Endothelial cell of umbilical vein (primary cell): ENCODE measurements around the gene SSB. TPM values are rescaled to one million over a fixed set of nuclear protein-coding genes. Genes with fewer than 3 reads are reported as not detected.

ENCODE experiments used
- BruUV-seq: library from RNA; stranded (reverse); fragments of 400-500 nt; replicated peaks from 2 replicates; lab custom pipeline; 2021; lab: Mats Ljungman, UMichigan
- CTCF ChIA-PET: fragments of 300-600, 350-600 bp; sonication (Branson Sonifier 250); formaldehyde crosslinking; loops from one replicate; lab custom pipeline; 2021; ENCODE audit warnings: antibody characterized with exemption, inconsistent platforms; lab: Charles Lee
- POLR2A ChIA-PET: fragments of 300-600, 350-600 bp; sonication (Branson Sonifier 250); formaldehyde crosslinking; loops from one replicate; lab custom pipeline; 2021; ENCODE audit warnings: antibody characterized with exemption, inconsistent platforms; lab: Charles Lee
- DNase-seq: peaks from one replicate; pipeline ENCODE4 v3.0.0-alpha.2; 2011; ENCODE audit warnings: low read depth, low spot score
- FAIRE-seq: peaks from 2 replicates; lab custom pipeline; 2011; peaks lifted over from hg19 to GRCh38; lab: Jason Lieb, UNC
- H2AFZ ChIP-seq: 2 replicates; pipeline ENCODE4 v1.6.0; 2012; ENCODE audit warnings: low read depth, low read length, control low read depth, inconsistent platforms
- H3K27ac ChIP-seq: 2 replicates; pipeline ENCODE4 v1.5.1; 2011; ENCODE audit warnings: low read depth, mild to moderate bottlenecking, control low read depth, low read length, moderate library complexity; ENCODE audit not compliant: insufficient read depth
- H3K27me3 ChIP-seq, 2 experiments: 2 replicates each; pipeline versions ENCODE4 v1.6.0 to v1.6.1; 2011; ENCODE audit warnings: low read length in 2 of 2, mixed read lengths in 1 of 2; ENCODE audit not compliant: control insufficient read depth in 2 of 2, insufficient read depth in 2 of 2
- H3K36me3 ChIP-seq, 2 experiments: 2 replicates in 1 of 2; 3 replicates in 1 of 2; pipeline ENCODE4 v1.5.1; 2011; ENCODE audit warnings: low read length in 2 of 2, mild to moderate bottlenecking in 1 of 2, moderate library complexity in 1 of 2; ENCODE audit not compliant: control insufficient read depth in 2 of 2, insufficient read depth in 2 of 2; ENCODE audit errors: extremely low read depth in 1 of 2
- H3K4me1 ChIP-seq: 3 replicates; pipeline ENCODE4 v1.5.1; 2011; ENCODE audit warnings: mild to moderate bottlenecking, low read length; ENCODE audit not compliant: control insufficient read depth, insufficient read depth; ENCODE audit errors: extremely low read depth
- H3K4me2 ChIP-seq: 2 replicates; pipeline ENCODE4 v1.6.1; 2011; ENCODE audit warnings: low read length, control low read depth, mixed read lengths; ENCODE audit not compliant: insufficient read depth
- H3K4me3 ChIP-seq, 3 experiments: fragments of 200-600 bp in 1 of 3; sonication (generic), shearing (Covaris generic) in 1 of 3; replicated peaks in 1 of 3; 2 replicates each; pipeline ENCODE4 v1.5.1; 2011 to 2016; ENCODE audit warnings: control low read depth in 3 of 3, low read length in 3 of 3, mild to moderate bottlenecking in 2 of 3, inconsistent platforms in 1 of 3, low read depth in 1 of 3, moderate library complexity in 1 of 3; ENCODE audit not compliant: insufficient read depth in 1 of 3
- H3K79me2 ChIP-seq: 2 replicates; pipeline ENCODE4 v1.6.0; 2012; ENCODE audit warnings: low read length, inconsistent platforms; ENCODE audit not compliant: control insufficient read depth, insufficient read depth
- H3K9ac ChIP-seq: replicated peaks from 2 replicates; pipeline ENCODE3; 2011; ENCODE audit warnings: low read length, control low read depth; ENCODE audit not compliant: insufficient read depth; ENCODE audit errors: extremely low read depth
- H3K9me1 ChIP-seq: replicated peaks from 3 replicates; pipeline ENCODE4 v1.6.0; 2011; ENCODE audit warnings: mild to moderate bottlenecking, low read length; ENCODE audit not compliant: control insufficient read depth, insufficient read depth; ENCODE audit errors: extremely low read depth
- H3K9me3 ChIP-seq: replicated peaks from 2 replicates; pipeline ENCODE4 v1.5.1; 2012; ENCODE audit warnings: low read length, inconsistent platforms; ENCODE audit not compliant: control insufficient read depth, insufficient read depth
- H4K20me1 ChIP-seq: replicated peaks from 2 replicates; pipeline ENCODE3; 2011; ENCODE audit warnings: mild to moderate bottlenecking, low read length; ENCODE audit not compliant: control insufficient read depth, insufficient read depth; ENCODE audit errors: extremely low read depth
- CTCF ChIP-seq, 2 donors: IDR thresholded peaks; 1 replicate in 1 of 2; 2 replicates in 1 of 2; pipeline ENCODE4 v1.5.1; 2011; ENCODE audit warnings: low read length in 2 of 2, mild to moderate bottlenecking in 2 of 2, moderate library complexity in 2 of 2, control low read depth in 1 of 2, inconsistent platforms in 1 of 2, low read depth in 1 of 2; ENCODE audit not compliant: insufficient read depth in 1 of 2; ENCODE audit errors: extremely low read depth in 1 of 2
- EZH2 ChIP-seq: IDR thresholded peaks from 2 replicates; pipeline ENCODE4 v1.6.1; 2012; ENCODE audit warnings: borderline replicate concordance, low read depth, mild to moderate bottlenecking, moderate library complexity, low read length, inconsistent platforms; ENCODE audit not compliant: severe bottlenecking
- FOS ChIP-seq: IDR thresholded peaks from 2 replicates; pipeline ENCODE4 v1.6.1; 2011; ENCODE audit warnings: mild to moderate bottlenecking, low read length, moderate library complexity, borderline replicate concordance; ENCODE audit not compliant: insufficient read depth
- GATA2 ChIP-seq: IDR thresholded peaks from 2 replicates; pipeline ENCODE4 v1.7.0; 2011; ENCODE audit warnings: low read depth, mild to moderate bottlenecking, moderate library complexity, mixed read lengths, low read length; ENCODE audit not compliant: insufficient read length, insufficient read depth
- JUN ChIP-seq: IDR thresholded peaks from 2 replicates; pipeline ENCODE4 v1.6.1; 2011; ENCODE audit warnings: borderline replicate concordance, low read depth; ENCODE audit not compliant: insufficient read length, insufficient read depth
- MAX ChIP-seq: IDR thresholded peaks from 2 replicates; pipeline ENCODE4 v1.6.1; 2011; ENCODE audit not compliant: insufficient read depth, insufficient read length
- MYC ChIP-seq: IDR thresholded peaks from one replicate; pipeline ENCODE4 v1.6.1; 2011; ENCODE audit warnings: mild to moderate bottlenecking, low read depth, low read length
- POLR2A ChIP-seq: IDR thresholded peaks from 2 replicates; pipeline ENCODE4 v1.6.1; 2012; ENCODE audit warnings: low read depth, mild to moderate bottlenecking, control low read depth, low read length
- POLR2AphosphoS5 ChIP-seq: IDR thresholded peaks from 2 replicates; pipeline ENCODE4 v1.6.1; 2012; ENCODE audit warnings: low read depth, mild to moderate bottlenecking, control low read depth, low read length, moderate library complexity; ENCODE audit not compliant: insufficient read depth
- dilution Hi-C: fragments of 300-500 bp; cut with MboI; formaldehyde crosslinking; loops from one replicate; pipeline ENCODE4 v1.15.0; 2019; ENCODE audit warnings: low sequenced_read_pairs; ENCODE audit not compliant: extremely low pct_ligation_motif_present
- intact Hi-C: fragments of 100-400 bp; cut with micrococcal nuclease; formaldehyde crosslinking; loops from one replicate; pipeline ENCODE4 v1.10.0; 2022
- polyA plus RNA-seq, 4 experiments: library from polyadenylated mRNA; depleted of rRNA in 3 of 4; stranded (reverse) in 3 of 4; unstranded in 1 of 4; fragments of >200 nt; gene quantifications; 2 replicates each; pipeline versions ENCODE4 v1.2.1 to v1.2.3, GENCODE V29; 2011 to 2012; ENCODE audit warnings: missing spikeins in 1 of 4
- total RNA-seq: library from RNA; stranded (reverse); gene quantifications from 2 replicates; pipeline ENCODE4 v1.2.3, GENCODE V29; 2021

SSB gene
- total and polyA plus RNA-seq, 2 donors (not counting 3 experiments of a cell fraction or from before 2014, with no cell fraction given): 36.1 to 125 TPM

- H3K27ac ChIP-seq: no peak overlapping the region
- H3K9ac ChIP-seq: no peak overlapping the region
- FAIRE-seq: no peak
- H3K4me2 ChIP-seq: no peak overlapping the region
- no peak for DNase-seq
- ChIA-PET CTCF (no interaction called here), POLR2A (no interaction called here)
- H3K9me3 ChIP-seq: no peaks in the 10 kb centered on the region
- intact Hi-C loops: no loop called here
- H3K79me2 ChIP-seq: peaks cover 44% of the 10 kb centered on the region
- no peaks in the 10 kb centered on the region for H3K9me1 ChIP-seq
- H3K4me3 ChIP-seq: no peak overlapping the region
- no peak for TF ChIP-seq MAX
- no peak for TF ChIP-seq JUN
- TF ChIP-seq FOS: no peak
- no peak for TF ChIP-seq POLR2A
- no peak for TF ChIP-seq MYC
- no peak for TF ChIP-seq POLR2AphosphoS5
- no peak for TF ChIP-seq CTCF (IDR thresholded peaks at IDR 0.05; ENCODE audit: extremely low read depth in 1 of 2, insufficient read depth in 1 of 2, low read depth in 1 of 2, low read length in 2 of 2)
- TF ChIP-seq EZH2: no peak
- TF ChIP-seq GATA2: no peak
- no peaks in the 10 kb centered on the region for H3K27me3 ChIP-seq
- no peaks in the 10 kb centered on the region for H4K20me1 ChIP-seq
- no peak overlapping the region for H2AFZ ChIP-seq
- dilution Hi-C loops: no loop called here
- no TSS peak for BruUV-seq
- H3K4me1 ChIP-seq: no peaks in the 10 kb centered on the region
- H3K36me3 ChIP-seq: no peaks in the 10 kb centered on the region
Measured at GRCh38 chr2:169838743-169839489, 40.2 kb downstream of the SSB start.
